LoVo (cell line): Measurements from ENCODE around the gene DNASE1L2.
"Not testable (repeated sequence)": the region's sequence is repeated elsewhere in the genome, so short reads cannot be mapped to it uniquely, and the experiment has no call there.

Experiments
- DNase-seq: peaks from one replicate; pipeline ENCODE4 v3.0.0-alpha.2; 2016; ENCODE audit warnings: low spot score

The DNASE1L2 gene

GRCh38 chr16:2236337-2237101 lies at the start of gene DNASE1L2:
TSS of gene DNASE1L2 (plus strand) at chr16:2236444. CDS start at chr16:2236817, 373 bp downstream.
- no peak for DNase-seq

- no peak for DNase-seq
Observed at GRCh38 chr16:2186505-2186904, 49.7 kb upstream of the DNASE1L2 start.

GRCh38 chr16:2187212-2187611 lies 49.0 kb upstream of the DNASE1L2 start:
- no peak for DNase-seq

- no peak for DNase-seq
Observed at GRCh38 chr16:2188395-2188794, 47.8 kb upstream of the DNASE1L2 start.

GRCh38 chr16:2189252-2189893 lies 46.9 kb upstream of the DNASE1L2 start:
- no peak for DNase-seq

GRCh38 chr16:2190002-2190658 lies 46.1 kb upstream of the DNASE1L2 start:
- DNase-seq, result no peak

GRCh38 chr16:2190659-2191445 lies 45.4 kb upstream of the DNASE1L2 start:
- no peak for DNase-seq

GRCh38 chr16:2191446-2191706 lies 44.9 kb upstream of the DNASE1L2 start:
- no peak for DNase-seq

- no peak for DNase-seq
Observed at GRCh38 chr16:2194166-2194834, 41.9 kb upstream of the DNASE1L2 start.

GRCh38 chr16:2194852-2195321 lies 41.4 kb upstream of the DNASE1L2 start:
- DNase-seq, result peak; percentile 62

- no peak for DNase-seq
Observed at GRCh38 chr16:2195322-2196161, 40.7 kb upstream of the DNASE1L2 start.

- no peak for DNase-seq
Observed at GRCh38 chr16:2196162-2196980, 39.9 kb upstream of the DNASE1L2 start, which contains the start of gene CASKIN1. TSS of gene CASKIN1 (minus strand) at chr16:2196605. CDS start at chr16:2196432, 173 bp downstream.

- DNase-seq, result no peak
Observed at GRCh38 chr16:2196981-2197511, 39.2 kb upstream of the DNASE1L2 start.

- DNase-seq, result no peak
Observed at GRCh38 chr16:2197765-2198164, 38.5 kb upstream of the DNASE1L2 start.

- no peak for DNase-seq
Observed at GRCh38 chr16:2198283-2198682, 38.0 kb upstream of the DNASE1L2 start.

GRCh38 chr16:2199095-2199494 lies 37.1 kb upstream of the DNASE1L2 start:
- DNase-seq, result no peak

GRCh38 chr16:2199621-2200139 lies 36.6 kb upstream of the DNASE1L2 start:
- DNase-seq, result no peak

- DNase-seq, result no peak
Observed at GRCh38 chr16:2200313-2200712, 35.9 kb upstream of the DNASE1L2 start.

GRCh38 chr16:2203119-2203688 lies 33.0 kb upstream of the DNASE1L2 start:
- DNase-seq, result not testable (repeated sequence)
